H4 (cell line): ENCODE results near the gene PAAF1. TPM values are rescaled to one million over a fixed set of nuclear protein-coding genes. Genes with fewer than 3 reads are reported as not detected.

ENCODE experiments used
- DNase-seq: peaks from one replicate; pipeline ENCODE4 v3.0.0-alpha.2; 2015; ENCODE audit warnings: low spot score
- total RNA-seq: library from RNA; depleted of rRNA; stranded (reverse); fragments of >200 nt; shearing (Covaris generic); gene quantifications from 2 replicates; pipeline ENCODE4 v1.2.3, GENCODE V29; 2014

Gene PAAF1
- total RNA-seq, 1 experiment from 2014 or later: 13.0 TPM

GRCh38 chr11:73944901-73945300, 68.1 kb downstream of the PAAF1 start:
- no peak for DNase-seq

DNA sequence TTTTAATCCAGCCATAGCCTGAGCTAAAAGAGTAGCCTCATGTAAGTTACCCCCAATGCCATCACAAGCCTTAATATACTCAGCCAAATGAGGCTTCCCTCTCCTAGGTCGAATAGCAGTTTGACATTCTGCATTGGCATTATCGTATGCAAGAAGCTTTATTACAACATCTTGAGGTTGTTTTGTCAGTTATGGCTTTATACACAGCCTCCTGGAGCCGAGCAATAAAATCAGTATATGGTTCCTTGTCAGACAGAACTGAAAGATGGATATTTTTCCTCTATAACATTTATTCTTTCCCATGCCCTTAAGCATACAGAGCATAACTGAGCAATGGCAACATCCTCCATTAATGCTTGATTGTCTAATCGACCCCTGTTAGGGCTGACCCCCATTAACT, 68.6 kb downstream of the PAAF1 start:
- no peak for DNase-seq

DNA sequence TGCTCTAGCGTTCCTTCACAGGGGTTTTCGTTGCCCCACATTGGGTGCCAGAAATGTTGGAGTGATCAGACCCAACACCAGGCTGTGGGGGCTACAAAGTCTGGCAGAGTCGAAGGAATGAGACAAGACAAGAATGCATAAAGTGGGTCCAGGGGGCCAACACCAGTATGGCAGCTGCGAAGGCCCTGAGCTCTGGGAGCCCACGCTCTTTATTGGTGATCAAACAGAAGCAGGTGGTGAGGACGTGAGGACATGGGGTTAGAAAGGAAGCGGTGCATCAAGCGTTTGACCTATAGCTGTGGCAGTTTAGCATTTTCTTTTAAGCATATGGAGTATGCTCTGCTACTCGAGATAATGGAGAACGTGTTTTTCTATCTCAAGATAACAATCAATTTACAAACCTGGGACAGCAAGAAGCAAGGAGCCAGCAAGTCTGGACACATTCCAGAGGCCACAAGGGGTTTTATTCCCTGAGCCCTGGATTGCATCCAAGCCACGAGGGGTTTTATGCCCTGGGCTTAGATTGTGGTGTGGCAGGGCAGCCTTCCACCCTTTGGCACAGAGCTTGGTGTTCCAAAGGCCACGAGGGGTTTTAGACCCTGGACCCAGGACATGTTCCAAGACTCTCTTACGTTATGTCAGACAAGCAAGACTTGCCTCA, 70.1 kb downstream of the PAAF1 start:
- DNase-seq: no peak

- DNase-seq: no peak
Observed at GRCh38 chr11:73949246-73949645, 72.4 kb downstream of the PAAF1 start.

- DNase-seq: no peak
Observed at GRCh38 chr11:73949912-73950311, 73.1 kb downstream of the PAAF1 start.

DNA sequence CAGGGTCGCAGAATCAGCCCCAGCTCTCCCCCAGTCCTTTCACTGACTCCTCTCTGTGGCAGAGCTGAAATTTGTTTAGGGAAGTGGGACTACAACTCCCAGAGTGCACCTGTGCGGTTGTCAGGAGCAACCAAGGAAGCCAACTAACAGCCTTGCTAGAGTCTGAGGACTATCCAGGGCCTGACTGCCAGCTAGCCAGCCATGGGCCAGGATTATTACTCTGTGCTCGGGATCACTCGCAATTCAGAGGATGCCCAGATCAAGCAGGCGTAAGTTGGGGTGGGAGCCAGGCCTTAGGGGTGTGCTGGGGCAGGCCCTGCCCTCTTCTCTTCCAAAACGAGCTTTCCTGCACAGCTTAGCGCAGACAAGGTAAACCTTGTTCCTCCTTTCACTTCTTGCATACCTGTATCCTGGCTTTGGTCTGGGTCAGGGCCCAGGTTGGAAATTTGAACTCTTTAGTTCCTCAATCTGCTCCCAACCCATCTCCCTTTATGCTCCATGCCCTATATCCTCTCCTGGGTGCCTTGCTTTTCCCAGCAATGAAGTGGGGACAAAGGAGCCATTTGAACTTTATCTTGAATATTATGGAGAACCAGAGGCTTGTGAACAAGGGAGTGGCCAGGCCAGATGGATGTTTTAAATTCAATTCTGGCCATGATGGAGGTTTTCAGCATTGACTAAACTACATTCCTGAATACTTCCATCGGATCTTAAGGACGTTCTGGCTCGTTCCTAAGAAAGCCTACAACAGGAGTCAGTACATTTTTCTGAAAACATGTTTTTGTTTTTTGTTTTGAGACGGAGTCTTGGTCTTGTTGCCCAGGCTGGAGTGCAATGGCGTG, 74.3 kb downstream of the PAAF1 start, which contains the start of gene DNAJB13:
Gene DNAJB13, plus strand, starts transcription at position 158 of the 842 bp plus-strand sequence. Its CDS starts 44 bp downstream, at position 202.
- peak; percentile 41 for DNase-seq

- DNase-seq: no peak
Observed at GRCh38 chr11:73951797-73952196, 75.0 kb downstream of the PAAF1 start.

DNA sequence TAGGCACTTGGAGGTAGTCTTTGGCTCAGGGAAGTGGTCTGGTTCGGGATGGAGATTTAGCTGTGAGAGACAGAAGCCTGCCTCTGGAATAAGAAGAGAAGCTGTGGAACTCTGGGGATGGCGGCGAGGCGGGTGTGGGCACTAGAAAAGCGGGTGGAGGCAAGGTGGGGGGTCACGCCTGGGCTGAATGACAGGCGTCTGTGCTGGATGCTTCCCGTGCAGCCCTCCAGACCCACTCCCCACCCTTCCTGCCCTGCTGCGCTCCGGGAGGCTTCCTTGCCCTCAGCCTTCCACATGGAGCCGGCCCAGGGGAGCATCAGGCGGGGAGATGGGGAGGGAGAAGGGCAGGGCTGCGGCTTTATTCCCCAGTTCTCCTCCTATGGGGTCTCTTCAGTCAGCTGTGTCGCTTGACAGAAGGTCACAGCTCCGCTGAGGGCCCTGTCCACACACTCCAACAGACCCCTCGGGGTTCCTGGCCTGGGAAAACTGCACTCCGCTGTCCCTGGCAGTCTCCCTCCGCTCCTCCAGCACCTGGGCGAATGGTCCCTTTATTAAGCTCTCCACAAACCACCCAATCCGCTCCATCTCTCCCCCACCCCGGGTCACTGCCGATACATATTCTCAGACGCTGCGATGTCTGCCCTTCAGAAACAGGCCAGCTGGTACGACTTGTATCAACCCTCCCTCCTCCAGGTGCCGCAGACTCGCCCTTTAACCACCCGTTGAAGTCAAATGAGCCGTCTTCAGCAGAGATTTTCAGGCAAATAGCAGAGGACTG, 80.3 kb downstream of the PAAF1 start:
- DNase-seq: no peak

GRCh38 chr11:73957654-73958361, 81.0 kb downstream of the PAAF1 start:
- DNase-seq: no peak

- DNase-seq: no peak
Observed at GRCh38 chr11:73958521-73959141, 81.8 kb downstream of the PAAF1 start.

- DNase-seq: no peak
Observed at GRCh38 chr11:73961321-73961720, 84.5 kb downstream of the PAAF1 start.

DNA sequence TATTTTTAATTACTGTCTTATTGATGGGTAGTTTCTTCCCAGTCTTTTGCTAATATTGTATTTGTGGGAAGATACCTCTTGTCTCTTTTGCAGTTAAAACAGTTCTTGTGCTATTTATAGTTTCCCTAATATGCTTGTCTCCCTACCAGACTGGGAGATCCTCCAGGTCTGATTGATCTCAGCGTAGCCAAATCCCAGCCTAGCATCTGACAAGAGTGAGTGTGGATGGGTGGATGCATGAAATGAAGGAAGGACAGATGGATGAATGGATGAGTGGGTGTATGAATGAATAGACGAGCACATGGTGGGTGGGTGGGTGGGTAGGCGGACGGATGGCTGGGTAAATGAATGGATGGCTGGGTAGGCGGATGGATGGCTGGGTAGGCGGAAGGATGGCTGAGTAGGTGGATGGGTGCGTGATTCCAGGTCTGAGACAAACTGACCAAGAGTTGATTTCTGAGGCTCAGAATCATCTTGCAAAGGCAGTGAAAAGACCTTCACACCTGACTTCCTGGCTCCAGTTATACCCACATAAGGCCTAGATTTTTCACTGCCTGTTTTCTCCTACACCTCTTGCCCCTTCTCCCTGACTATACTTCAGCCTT, 85.4 kb downstream of the PAAF1 start:
- no peak for DNase-seq

GRCh38 chr11:73963861-73964260, 87.1 kb downstream of the PAAF1 start:
- DNase-seq: no peak

DNA sequence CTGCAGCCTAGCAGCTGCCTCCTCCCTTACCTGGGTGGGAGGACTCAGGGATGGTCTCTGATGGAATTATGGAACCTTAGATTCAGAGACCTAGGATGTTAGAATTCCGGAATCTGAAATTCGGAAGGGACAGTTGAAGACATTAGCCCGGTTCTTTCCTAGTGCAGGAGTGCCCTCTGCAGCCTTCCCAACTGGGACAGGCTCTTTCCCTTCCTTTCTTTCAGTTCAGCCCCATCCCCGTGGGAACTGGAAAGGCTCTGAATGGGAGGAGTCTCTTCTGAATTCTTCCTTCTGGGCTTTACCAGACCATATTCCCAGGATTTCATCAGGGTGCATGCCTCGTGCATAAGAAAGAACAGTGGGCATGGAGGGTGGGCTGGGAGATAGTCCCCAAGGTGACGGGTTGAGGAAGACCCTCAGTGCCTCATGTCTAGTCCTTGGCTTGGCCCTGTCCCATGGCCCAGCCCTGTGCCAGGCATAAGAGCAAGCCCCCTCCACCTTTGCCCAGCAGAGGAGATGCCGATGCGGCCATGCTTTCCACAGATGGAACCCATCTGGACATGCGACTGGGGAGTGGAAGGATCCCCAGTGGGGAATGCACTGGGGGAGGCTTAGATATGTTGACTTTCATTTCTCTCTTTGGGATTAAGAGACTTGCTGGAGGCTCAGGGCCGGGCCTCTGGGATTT, 88.4 kb downstream of the PAAF1 start:
- no peak for DNase-seq

GRCh38 chr11:73965764-73966121, 88.9 kb downstream of the PAAF1 start:
- DNase-seq: no peak

DNA sequence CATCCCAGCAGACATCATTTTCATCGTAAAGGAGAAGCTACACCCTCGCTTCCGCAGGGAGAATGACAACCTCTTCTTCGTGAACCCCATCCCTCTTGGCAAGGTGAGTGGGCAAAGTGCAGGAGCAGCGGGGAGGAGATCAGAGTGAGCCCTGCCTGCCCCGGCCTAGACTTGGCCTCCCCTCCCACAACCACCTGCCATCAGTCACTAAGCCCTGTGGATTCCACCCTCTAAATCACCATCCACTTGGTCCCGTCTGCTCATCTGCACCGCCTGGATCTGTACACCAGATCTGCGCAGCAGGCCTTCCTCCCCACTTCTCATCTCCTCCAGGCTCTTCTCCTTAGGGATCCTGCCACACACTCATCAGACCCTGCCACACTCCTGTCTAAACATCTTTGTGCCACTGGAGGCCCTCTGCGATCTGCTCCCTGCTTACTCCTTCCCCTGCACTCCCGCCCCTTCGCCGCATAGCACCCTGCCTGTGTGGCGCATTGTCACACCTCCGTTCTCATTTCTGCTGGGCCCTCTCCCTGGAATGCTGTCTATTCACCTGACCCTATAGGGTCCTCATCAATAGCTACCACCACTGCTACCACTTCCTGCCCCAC, 91.7 kb downstream of the PAAF1 start:
- DNase-seq: no peak

- DNase-seq: no peak
Observed at GRCh38 chr11:73969091-73969490, 92.3 kb downstream of the PAAF1 start.

DNA sequence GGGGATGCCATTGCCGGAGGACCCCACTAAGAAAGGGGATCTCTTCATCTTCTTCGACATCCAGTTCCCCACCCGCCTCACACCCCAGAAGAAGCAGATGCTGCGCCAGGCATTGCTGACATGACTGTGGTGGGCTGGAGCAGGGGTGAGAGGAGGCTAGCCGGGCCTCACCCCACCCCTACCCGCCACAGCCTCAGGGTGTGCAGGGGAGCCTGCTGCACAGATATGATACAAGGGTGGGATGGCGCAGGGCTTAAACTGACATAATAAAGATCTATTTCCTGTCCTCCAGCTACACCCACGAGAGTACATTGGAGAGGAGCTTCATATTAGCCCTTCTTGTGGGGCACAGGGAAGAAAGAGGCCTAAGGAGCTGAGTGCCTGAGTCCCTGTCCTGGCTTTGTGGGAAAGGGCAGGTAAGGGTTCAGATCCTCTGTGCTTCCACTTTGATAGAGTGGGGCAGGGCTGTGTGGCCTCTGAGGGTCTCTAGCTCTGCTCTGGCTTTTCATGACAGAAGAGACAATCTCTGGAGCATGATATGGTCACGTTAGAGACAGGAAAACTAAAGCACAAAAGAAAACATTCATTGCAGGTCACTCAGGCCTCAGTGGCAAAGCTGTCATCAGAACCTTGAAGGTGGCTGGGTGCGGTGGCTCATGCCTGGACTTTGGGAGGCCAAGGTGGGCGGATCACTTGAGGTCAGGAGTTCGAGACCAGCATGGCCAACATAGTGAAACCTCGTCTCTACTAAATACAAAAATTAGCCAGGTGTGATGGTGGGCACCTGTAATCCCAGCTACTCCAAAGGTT, 93.4 kb downstream of the PAAF1 start:
- no peak for DNase-seq

- no peak for DNase-seq
Observed at GRCh38 chr11:73971175-73971719, 94.4 kb downstream of the PAAF1 start.
